Measurements from ENCODE around the gene AP2S1.

GRCh38 chr19:46849610-46850009 is 1.0 kb downstream of the AP2S1 start:
- TF ChIP-seq CTCF (IDR thresholded peaks at IDR 0.05) = no peak
- no peak for TF ChIP-seq POLR2A (IDR thresholded peaks at IDR 0.05)

Measured in body of pancreas (tissue), 4 donors.